Breast epithelium (tissue), 3 donors: ENCODE measurements around the gene SLC37A1.
A peak's percentile ranks its signal among the peaks of the same experiment; 100 is the strongest.

Experiments
- CTCF ChIP-seq, 3 donors: fragments of 450-650 bp; IDR thresholded peaks; one replicate each; pipeline ENCODE4 v1.5.1; 2016 to 2017; ENCODE audit warnings: antibody characterized with exemption in 3 of 3, mild to moderate bottlenecking in 3 of 3, moderate library complexity in 3 of 3
- POLR2A ChIP-seq: fragments of 450-650 bp; IDR thresholded peaks from one replicate; pipeline ENCODE4 v1.6.1; 2016; ENCODE audit warnings: antibody characterized with exemption, mild to moderate bottlenecking, moderate library complexity
- POLR2AphosphoS5 ChIP-seq, 3 donors: sonication (generic); formaldehyde crosslinking; IDR thresholded peaks; one replicate each; pipeline ENCODE4 v1.6.1; 2017; ENCODE audit warnings: antibody characterized with exemption in 3 of 3

- TF ChIP-seq CTCF (IDR thresholded peaks at IDR 0.05) (no peak), POLR2AphosphoS5 (IDR thresholded peaks at IDR 0.05) (peak in 1 of 3 donors; percentile 53), POLR2A (no peak)
These were observed 37.2 kb downstream of the SLC37A1 start for GRCh38 chr21:42550817-42551216.
